HL-60 (cell line): ENCODE results near the gene SLC6A5.

Experiments used
- POLR2AphosphoS5 ChIP-seq: IDR thresholded peaks from 2 replicates; pipeline ENCODE4 v1.6.1; 2012; ENCODE audit warnings: low read depth
- TF ChIP-seq, protein P1 (sequence below): IDR thresholded peaks from one replicate; pipeline ENCODE4 v1.5.1; 2011; ENCODE audit warnings: low read length, control low read depth, inconsistent platforms; ENCODE audit not compliant: insufficient read depth

DNA sequence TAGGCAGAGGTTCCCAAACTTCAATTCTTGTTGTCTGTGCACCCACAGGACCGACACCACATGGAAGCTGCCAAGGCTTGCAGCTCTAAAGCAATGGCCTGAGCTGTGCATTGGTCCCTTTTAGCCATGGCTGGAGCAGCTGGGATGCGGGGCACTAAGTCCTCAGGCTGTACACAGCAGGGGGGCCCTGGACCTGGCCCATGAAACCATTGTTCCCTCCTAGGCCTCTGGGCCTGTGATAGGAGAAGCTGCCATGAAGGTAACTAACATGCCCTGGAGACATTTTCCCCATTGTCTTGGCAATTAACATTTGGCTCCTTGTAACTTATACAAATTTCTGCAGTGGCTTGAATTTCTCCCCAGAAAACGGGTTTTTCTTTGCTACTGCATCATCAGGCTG, 43.6 kb upstream of the SLC6A5 start:
- TF ChIP-seq, protein P1, sequence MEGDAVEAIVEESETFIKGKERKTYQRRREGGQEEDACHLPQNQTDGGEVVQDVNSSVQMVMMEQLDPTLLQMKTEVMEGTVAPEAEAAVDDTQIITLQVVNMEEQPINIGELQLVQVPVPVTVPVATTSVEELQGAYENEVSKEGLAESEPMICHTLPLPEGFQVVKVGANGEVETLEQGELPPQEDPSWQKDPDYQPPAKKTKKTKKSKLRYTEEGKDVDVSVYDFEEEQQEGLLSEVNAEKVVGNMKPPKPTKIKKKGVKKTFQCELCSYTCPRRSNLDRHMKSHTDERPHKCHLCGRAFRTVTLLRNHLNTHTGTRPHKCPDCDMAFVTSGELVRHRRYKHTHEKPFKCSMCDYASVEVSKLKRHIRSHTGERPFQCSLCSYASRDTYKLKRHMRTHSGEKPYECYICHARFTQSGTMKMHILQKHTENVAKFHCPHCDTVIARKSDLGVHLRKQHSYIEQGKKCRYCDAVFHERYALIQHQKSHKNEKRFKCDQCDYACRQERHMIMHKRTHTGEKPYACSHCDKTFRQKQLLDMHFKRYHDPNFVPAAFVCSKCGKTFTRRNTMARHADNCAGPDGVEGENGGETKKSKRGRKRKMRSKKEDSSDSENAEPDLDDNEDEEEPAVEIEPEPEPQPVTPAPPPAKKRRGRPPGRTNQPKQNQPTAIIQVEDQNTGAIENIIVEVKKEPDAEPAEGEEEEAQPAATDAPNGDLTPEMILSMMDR, result no peak
- no peak for TF ChIP-seq POLR2AphosphoS5
